H9 (cell line): ENCODE data around the gene PIAS1. TPM values are rescaled to one million over a fixed set of nuclear protein-coding genes. Genes with fewer than 3 reads are reported as not detected.
A peak's percentile ranks its signal among the peaks of the same experiment; 100 is the strongest.
"Not testable (repeated sequence)": the region's sequence is repeated elsewhere in the genome, so short reads cannot be mapped to it uniquely, and the experiment has no call there.

Experiments used
- DNase-seq: peaks from one replicate; pipeline ENCODE4 v3.0.0-alpha.2; 2017
- H2AFZ ChIP-seq: one replicate; pipeline ENCODE4 v1.6.1; 2013; ENCODE audit warnings: mild to moderate bottlenecking, low read length, control low read depth, moderate library complexity
- H2AK5ac ChIP-seq: 2 replicates; pipeline ENCODE4 v1.6.1; 2013; ENCODE audit warnings: low read length, control low read depth, mixed read lengths; ENCODE audit not compliant: insufficient read length
- H2BK120ac ChIP-seq: one replicate; pipeline ENCODE4 v1.6.1; 2013; ENCODE audit warnings: low read depth, mild to moderate bottlenecking, low read length, control low read depth, inconsistent platforms; ENCODE audit not compliant: poor library complexity, severe bottlenecking
- H2BK12ac ChIP-seq: 2 replicates; pipeline ENCODE4 v1.6.1; 2013; ENCODE audit warnings: low read length, control low read depth, mixed read lengths, low read depth; ENCODE audit not compliant: insufficient read length
- H2BK15ac ChIP-seq: 2 replicates; pipeline ENCODE4 v1.6.1; 2013; ENCODE audit warnings: low read depth, low read length, control low read depth
- H2BK20ac ChIP-seq: one replicate; pipeline ENCODE4 v1.6.1; 2013; ENCODE audit warnings: low read depth, mild to moderate bottlenecking, low read length, control low read depth, inconsistent platforms; ENCODE audit not compliant: poor library complexity, severe bottlenecking
- H2BK5ac ChIP-seq: 2 replicates; pipeline ENCODE4 v1.6.1; 2013; ENCODE audit warnings: low read length, control low read depth, mixed read lengths; ENCODE audit not compliant: insufficient read length
- H3K14ac ChIP-seq: 2 replicates; pipeline ENCODE4 v1.6.1; 2013; ENCODE audit warnings: low read length, control low read depth; ENCODE audit not compliant: insufficient read depth
- H3K18ac ChIP-seq: 2 replicates; pipeline ENCODE4 v1.6.1; 2013; ENCODE audit warnings: low read depth, mild to moderate bottlenecking, mixed read lengths, low read length, control low read depth; ENCODE audit not compliant: insufficient read length
- H3K23ac ChIP-seq: 2 replicates; pipeline ENCODE4 v1.6.1; 2013; ENCODE audit warnings: low read length, control low read depth, mixed read lengths, low read depth; ENCODE audit not compliant: insufficient read length
- H3K23me2 ChIP-seq: 2 replicates; pipeline ENCODE4 v1.6.1; 2013; ENCODE audit warnings: low read depth, mild to moderate bottlenecking, mixed read lengths, low read length, control low read depth; ENCODE audit not compliant: insufficient read length, poor library complexity, severe bottlenecking
- H3K27ac ChIP-seq: 2 replicates; pipeline ENCODE4 v1.5.1; 2013; ENCODE audit warnings: low read length, control low read depth, mixed read lengths, low read depth; ENCODE audit not compliant: insufficient read length
- H3K27me3 ChIP-seq: 2 replicates; pipeline ENCODE4 v1.6.1; 2013; ENCODE audit warnings: low read length, control low read depth, inconsistent platforms; ENCODE audit not compliant: insufficient read depth
- H3K4ac ChIP-seq: 2 replicates; pipeline ENCODE4 v1.6.1; 2013; ENCODE audit warnings: low read depth, mild to moderate bottlenecking, control low read depth, inconsistent platforms, low read length, moderate library complexity
- H3K4me1 ChIP-seq: 2 replicates; pipeline ENCODE4 v1.6.1; 2013; ENCODE audit warnings: low read length, control low read depth, inconsistent platforms; ENCODE audit not compliant: insufficient read depth
- H3K4me2 ChIP-seq: 2 replicates; pipeline ENCODE4 v1.6.1; 2013; ENCODE audit warnings: low read length, control low read depth, mixed read lengths; ENCODE audit not compliant: insufficient read length, insufficient read depth
- H3K56ac ChIP-seq: 2 replicates; pipeline ENCODE4 v1.6.1; 2013; ENCODE audit warnings: low read depth, mild to moderate bottlenecking, mixed read lengths, low read length, control low read depth; ENCODE audit not compliant: insufficient read length
- H3K79me1 ChIP-seq: 2 replicates; pipeline ENCODE4 v1.6.1; 2013; ENCODE audit warnings: low read depth, mild to moderate bottlenecking, moderate library complexity, low read length, control low read depth, inconsistent platforms; ENCODE audit not compliant: insufficient read depth, poor library complexity, severe bottlenecking
- H3K79me2 ChIP-seq: 2 replicates; pipeline ENCODE4 v1.6.1; 2013; ENCODE audit warnings: low read length, control low read depth, inconsistent platforms; ENCODE audit not compliant: insufficient read depth
- H3K9ac ChIP-seq: 2 replicates; pipeline ENCODE4 v1.6.1; 2013; ENCODE audit warnings: low read length, control low read depth, mixed read lengths; ENCODE audit not compliant: insufficient read length; ENCODE audit errors: extremely low read depth
- H3K9me3 ChIP-seq: one replicate; pipeline ENCODE4 v1.6.1; 2013; ENCODE audit warnings: low read depth, low read length, inconsistent platforms; ENCODE audit not compliant: control insufficient read depth
- H3T11ph ChIP-seq: one replicate; pipeline ENCODE4 v1.6.1; 2013; ENCODE audit warnings: mild to moderate bottlenecking, low read length, control low read depth, inconsistent platforms
- H4K20me1 ChIP-seq: one replicate; pipeline ENCODE4 v1.6.1; 2013; ENCODE audit not compliant: control insufficient read depth, insufficient read length, insufficient read depth
- H4K5ac ChIP-seq: 2 replicates; pipeline ENCODE4 v1.6.1; 2013; ENCODE audit warnings: low read depth, mild to moderate bottlenecking, mixed read lengths, low read length, control low read depth; ENCODE audit not compliant: insufficient read length
- H4K8ac ChIP-seq: replicated peaks from 2 replicates; pipeline ENCODE4 v1.6.1; 2013; ENCODE audit warnings: low read length, control low read depth, mixed read lengths, low read depth; ENCODE audit not compliant: insufficient read length
- H4K91ac ChIP-seq: 2 replicates; pipeline ENCODE4 v1.6.1; 2013; ENCODE audit warnings: low read depth, mild to moderate bottlenecking, moderate library complexity, mixed read lengths, low read length, control low read depth; ENCODE audit not compliant: insufficient read length
- H3K27ac Mint-ChIP-seq, 3 experiments: 2 replicates in 2 of 3; 3 replicates in 1 of 3; pipeline ENCODE4 v1.8.0; 2020 to 2021; ENCODE audit warnings: mixed read lengths in 3 of 3, mild to moderate bottlenecking in 1 of 3, moderate library complexity in 1 of 3
- H3K27me3 Mint-ChIP-seq: 2 replicates; pipeline ENCODE4 v1.8.0; 2021; ENCODE audit warnings: low read depth, mild to moderate bottlenecking, moderate library complexity, mixed read lengths
- H3K36me3 Mint-ChIP-seq, 3 experiments: 2 replicates in 2 of 3; 3 replicates in 1 of 3; pipeline ENCODE4 v1.8.0; 2020 to 2021; ENCODE audit warnings: low read depth in 3 of 3, mixed read lengths in 3 of 3; ENCODE audit not compliant: insufficient read depth in 1 of 3
- H3K4me1 Mint-ChIP-seq, 2 experiments: 2 replicates each; pipeline ENCODE4 v1.8.0; 2020; ENCODE audit warnings: mixed read lengths in 2 of 2
- H3K4me3 Mint-ChIP-seq, 2 experiments: 2 replicates in 1 of 2; 3 replicates in 1 of 2; pipeline ENCODE4 v1.8.0; 2020 to 2021; ENCODE audit warnings: mild to moderate bottlenecking in 2 of 2, mixed read lengths in 2 of 2, moderate library complexity in 1 of 2
- H3K9me3 Mint-ChIP-seq, 2 experiments: 2 replicates in 1 of 2; 3 replicates in 1 of 2; pipeline ENCODE4 v1.8.0; 2020; ENCODE audit warnings: mild to moderate bottlenecking in 2 of 2, mixed read lengths in 2 of 2, moderate library complexity in 1 of 2
- WGBS: extraction: QIAGEN DNeasy Blood & Tissue Kit; methylation state at CpG from one replicate; pipeline ENCODE4 v1.1.7; 2013; ENCODE audit warnings: missing lambda C conversion rate, low lambda C conversion rate, mixed read lengths; ENCODE audit not compliant: insufficient read length; ENCODE audit errors: extremely low coverage; 5-methylcytosine and 5-hydroxymethylcytosine counted together
- total RNA-seq: library from RNA; stranded (reverse); gene quantifications from 2 replicates; pipeline ENCODE4 v1.2.1, GENCODE V29; 2021
- TF ChIP-seq, protein P1 (sequence below): fragments of 200-600 bp; sonication (generic); conservative IDR thresholded peaks from 3 replicates; pipeline ENCODE4 v1.8.0; 2021; ENCODE audit warnings: antibody characterized with exemption, mild to moderate bottlenecking

Gene PIAS1
- total RNA-seq, 1 experiment from 2014 or later, result 31.1 TPM

GRCh38 chr15:68057758-68058157 lies 3.6 kb downstream of the PIAS1 start:
- H3T11ph ChIP-seq, result no peak overlapping the region
- no peaks in the 10 kb centered on the region for H3K9me3 ChIP-seq
- Mint-ChIP-seq H3K9me3 (no peaks in the 10 kb centered on the region), H3K27ac (no peak overlapping the region), H3K27me3 (peaks cover under 1% of the 10 kb centered on the region; the same call in 1 of the 2 replicates), H3K4me3 (peak overlapping the region in 1 of 2 experiments; percentile 1; a peak in 1 of 5 replicates), H3K36me3 (peaks cover 0 to 10% (median 0%) of the 10 kb centered on the region in 3 experiments; a peak in 2 of 7 replicates), H3K4me1 (peaks cover 57 to 60% of the 10 kb centered on the region in 2 experiments)
- H4K91ac ChIP-seq, result no peak overlapping the region
- no peak overlapping the region for H3K4ac ChIP-seq
- H2BK20ac ChIP-seq, result no peak overlapping the region
- TF ChIP-seq, protein P1, sequence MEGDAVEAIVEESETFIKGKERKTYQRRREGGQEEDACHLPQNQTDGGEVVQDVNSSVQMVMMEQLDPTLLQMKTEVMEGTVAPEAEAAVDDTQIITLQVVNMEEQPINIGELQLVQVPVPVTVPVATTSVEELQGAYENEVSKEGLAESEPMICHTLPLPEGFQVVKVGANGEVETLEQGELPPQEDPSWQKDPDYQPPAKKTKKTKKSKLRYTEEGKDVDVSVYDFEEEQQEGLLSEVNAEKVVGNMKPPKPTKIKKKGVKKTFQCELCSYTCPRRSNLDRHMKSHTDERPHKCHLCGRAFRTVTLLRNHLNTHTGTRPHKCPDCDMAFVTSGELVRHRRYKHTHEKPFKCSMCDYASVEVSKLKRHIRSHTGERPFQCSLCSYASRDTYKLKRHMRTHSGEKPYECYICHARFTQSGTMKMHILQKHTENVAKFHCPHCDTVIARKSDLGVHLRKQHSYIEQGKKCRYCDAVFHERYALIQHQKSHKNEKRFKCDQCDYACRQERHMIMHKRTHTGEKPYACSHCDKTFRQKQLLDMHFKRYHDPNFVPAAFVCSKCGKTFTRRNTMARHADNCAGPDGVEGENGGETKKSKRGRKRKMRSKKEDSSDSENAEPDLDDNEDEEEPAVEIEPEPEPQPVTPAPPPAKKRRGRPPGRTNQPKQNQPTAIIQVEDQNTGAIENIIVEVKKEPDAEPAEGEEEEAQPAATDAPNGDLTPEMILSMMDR, result no peak
- no peak overlapping the region for H3K18ac ChIP-seq
- no peak overlapping the region for H3K4me2 ChIP-seq
- H3K79me1 ChIP-seq, result peaks cover 5% of the 10 kb centered on the region
- H3K79me2 ChIP-seq, result peaks cover 14% of the 10 kb centered on the region; the same call in 1 of the 2 replicates
- no peak overlapping the region for H2AFZ ChIP-seq
- H3K27me3 ChIP-seq, result no peaks in the 10 kb centered on the region
- peaks cover 13% of the 10 kb centered on the region for H3K23me2 ChIP-seq
- no CpG with 5 or more reads among the region's 6 CpGs for WGBS
- no peak overlapping the region for H3K23ac ChIP-seq
- no peak overlapping the region for H3K14ac ChIP-seq
- H4K8ac ChIP-seq, result no peak overlapping the region
- H2BK120ac ChIP-seq, result no peak overlapping the region
- no peak overlapping the region for H2AK5ac ChIP-seq
- no peaks in the 10 kb centered on the region for H4K20me1 ChIP-seq
- DNase-seq, result no peak
- no peak overlapping the region for H2BK12ac ChIP-seq
- H3K4me1 ChIP-seq, result peaks cover 2% of the 10 kb centered on the region; the same call in 1 of the 2 replicates
- no peak overlapping the region for H2BK15ac ChIP-seq
- no peak overlapping the region for H3K27ac ChIP-seq
- H3K9ac ChIP-seq, result no peak overlapping the region
- no peak overlapping the region for H3K56ac ChIP-seq
- H2BK5ac ChIP-seq, result no peak overlapping the region
- no peak overlapping the region for H4K5ac ChIP-seq

DNA sequence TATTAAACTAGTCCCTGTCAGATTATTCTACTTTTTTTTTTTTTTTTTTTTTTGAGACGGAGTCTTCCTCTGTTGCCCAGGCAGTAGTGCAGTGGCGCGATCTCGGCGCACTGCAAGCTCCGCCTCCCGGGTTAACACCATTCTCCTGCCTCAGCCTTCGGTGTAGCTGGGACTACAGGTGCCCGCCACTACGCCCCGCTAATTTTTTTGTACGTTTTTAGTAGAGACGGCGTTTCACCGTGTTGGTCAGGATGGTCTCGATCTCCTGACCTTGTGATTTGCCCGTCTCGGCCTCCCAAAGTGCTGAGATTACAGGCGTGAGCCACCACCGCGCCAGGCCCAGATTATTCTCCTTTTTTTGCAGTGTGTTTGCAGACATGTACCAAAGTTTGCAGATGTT lies 4.9 kb downstream of the PIAS1 start:
- not testable (repeated sequence) for H4K20me1 ChIP-seq, H3K18ac ChIP-seq, H2AK5ac ChIP-seq, H3K4me2 ChIP-seq, H3K27ac ChIP-seq, H3K27me3 ChIP-seq, H3T11ph ChIP-seq, H3K56ac ChIP-seq, H3K36me3 Mint-ChIP-seq, H3K27me3 Mint-ChIP-seq, H3K14ac ChIP-seq, H3K23me2 ChIP-seq, H4K91ac ChIP-seq, H2BK20ac ChIP-seq, H2AFZ ChIP-seq, H3K4ac ChIP-seq, H3K79me1 ChIP-seq, H4K5ac ChIP-seq, H3K23ac ChIP-seq, H2BK120ac ChIP-seq, H3K27ac Mint-ChIP-seq, H3K9me3 Mint-ChIP-seq, H3K9ac ChIP-seq, H2BK12ac ChIP-seq, H3K9me3 ChIP-seq, H4K8ac ChIP-seq, H2BK5ac ChIP-seq, H3K4me3 Mint-ChIP-seq, H3K4me1 ChIP-seq, H2BK15ac ChIP-seq, DNase-seq
- peaks cover 14% of the 10 kb centered on the region; the same call in 1 of the 2 replicates for H3K79me2 ChIP-seq
- no CpG with 5 or more reads among the region's 21 CpGs for WGBS
- H3K4me1 Mint-ChIP-seq, result peaks cover 50 to 54% of the 10 kb centered on the region in 2 experiments
